Hepatocyte (in vitro differentiated cells): ENCODE measurements around the gene NIN.

Experiments used
- EZH2phosphoT487 ChIP-seq: fragments of 200-600 bp; sonication (generic); IDR thresholded peaks from one replicate; pipeline ENCODE4 v1.6.1; 2018; ENCODE audit warnings: antibody characterized with exemption, mild to moderate bottlenecking, low read depth, moderate library complexity; ENCODE audit not compliant: unreplicated experiment, severe bottlenecking
- TF ChIP-seq, protein P1 (sequence below): fragments of 200-600 bp; sonication (generic); IDR thresholded peaks from 2 replicates; pipeline ENCODE4 v1.5.1; 2016; ENCODE audit warnings: antibody characterized with exemption, mild to moderate bottlenecking; ENCODE audit not compliant: poor library complexity

- TF ChIP-seq, protein P1, sequence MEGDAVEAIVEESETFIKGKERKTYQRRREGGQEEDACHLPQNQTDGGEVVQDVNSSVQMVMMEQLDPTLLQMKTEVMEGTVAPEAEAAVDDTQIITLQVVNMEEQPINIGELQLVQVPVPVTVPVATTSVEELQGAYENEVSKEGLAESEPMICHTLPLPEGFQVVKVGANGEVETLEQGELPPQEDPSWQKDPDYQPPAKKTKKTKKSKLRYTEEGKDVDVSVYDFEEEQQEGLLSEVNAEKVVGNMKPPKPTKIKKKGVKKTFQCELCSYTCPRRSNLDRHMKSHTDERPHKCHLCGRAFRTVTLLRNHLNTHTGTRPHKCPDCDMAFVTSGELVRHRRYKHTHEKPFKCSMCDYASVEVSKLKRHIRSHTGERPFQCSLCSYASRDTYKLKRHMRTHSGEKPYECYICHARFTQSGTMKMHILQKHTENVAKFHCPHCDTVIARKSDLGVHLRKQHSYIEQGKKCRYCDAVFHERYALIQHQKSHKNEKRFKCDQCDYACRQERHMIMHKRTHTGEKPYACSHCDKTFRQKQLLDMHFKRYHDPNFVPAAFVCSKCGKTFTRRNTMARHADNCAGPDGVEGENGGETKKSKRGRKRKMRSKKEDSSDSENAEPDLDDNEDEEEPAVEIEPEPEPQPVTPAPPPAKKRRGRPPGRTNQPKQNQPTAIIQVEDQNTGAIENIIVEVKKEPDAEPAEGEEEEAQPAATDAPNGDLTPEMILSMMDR: no peak
- TF ChIP-seq EZH2phosphoT487: no peak
These were observed 6.3 kb upstream of the NIN start for GRCh38 chr14:50837271-50837670.
